Measurements from ENCODE around the gene CELF2. TPM values are rescaled to one million over a fixed set of nuclear protein-coding genes. Genes with fewer than 3 reads are reported as not detected.
A peak's percentile ranks its signal among the peaks of the same experiment; 100 is the strongest.

The CELF2 gene
- polyA plus RNA-seq, 1 donor from 2014 or later = 55.5 TPM

DNA sequence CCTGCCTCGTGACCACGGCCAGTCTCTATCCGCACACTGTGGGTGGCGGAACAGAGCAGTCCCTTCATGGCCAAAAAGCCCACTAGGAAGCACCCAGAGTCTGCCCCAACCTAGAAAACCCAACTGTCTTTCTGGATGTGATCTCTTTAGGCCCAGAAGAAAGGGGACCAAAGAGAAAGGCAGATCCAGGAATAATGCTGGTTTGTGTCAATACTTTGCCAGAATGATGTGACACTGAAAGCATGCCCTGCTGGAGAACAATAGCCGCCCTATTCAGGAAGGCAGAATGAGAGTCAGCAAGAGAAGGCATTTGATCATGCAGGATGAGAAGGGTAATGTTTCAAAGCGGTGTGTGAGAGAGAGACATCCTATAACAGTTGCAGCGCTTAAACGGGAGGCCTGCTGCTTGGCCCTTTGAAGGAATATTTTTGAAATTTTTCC is 319.1 kb downstream of the CELF2 start:
- H3K36me3 ChIP-seq (ENCODE audit: insufficient read depth, low read length) = peaks cover 3% of the 10 kb centered on the region
- no peaks in the 10 kb centered on the region for H3K27me3 ChIP-seq (ENCODE audit: insufficient read depth, low read depth, low read length)
- no peaks in the 10 kb centered on the region for H3K9me2 ChIP-seq (ENCODE audit: insufficient read depth, low read length)
- peak overlapping the region; percentile 21 for H3K9ac ChIP-seq (ENCODE audit: low read length)
- H3K79me2 ChIP-seq (replicated peaks; ENCODE audit: insufficient read depth, low read length) = no peaks in the 10 kb centered on the region
- peak overlapping the region; percentile 59 for H3K27ac ChIP-seq (ENCODE audit: low read length)
- no peaks in the 10 kb centered on the region for H3K9me3 ChIP-seq (ENCODE audit: low read length)
- no peaks in the 10 kb centered on the region for H3F3A ChIP-seq (ENCODE audit: insufficient read depth, low read length, poor library complexity, severe bottlenecking)
- H4K20me1 ChIP-seq (ENCODE audit: insufficient read depth) = no peaks in the 10 kb centered on the region
- H3K4me3 ChIP-seq (ENCODE audit: low read length) = no peak overlapping the region
- peak; percentile 50 for TF ChIP-seq EP300 (conservative IDR thresholded peaks at IDR 0.05; ENCODE audit: poor library complexity, severe bottlenecking)
- TF ChIP-seq, protein P1, sequence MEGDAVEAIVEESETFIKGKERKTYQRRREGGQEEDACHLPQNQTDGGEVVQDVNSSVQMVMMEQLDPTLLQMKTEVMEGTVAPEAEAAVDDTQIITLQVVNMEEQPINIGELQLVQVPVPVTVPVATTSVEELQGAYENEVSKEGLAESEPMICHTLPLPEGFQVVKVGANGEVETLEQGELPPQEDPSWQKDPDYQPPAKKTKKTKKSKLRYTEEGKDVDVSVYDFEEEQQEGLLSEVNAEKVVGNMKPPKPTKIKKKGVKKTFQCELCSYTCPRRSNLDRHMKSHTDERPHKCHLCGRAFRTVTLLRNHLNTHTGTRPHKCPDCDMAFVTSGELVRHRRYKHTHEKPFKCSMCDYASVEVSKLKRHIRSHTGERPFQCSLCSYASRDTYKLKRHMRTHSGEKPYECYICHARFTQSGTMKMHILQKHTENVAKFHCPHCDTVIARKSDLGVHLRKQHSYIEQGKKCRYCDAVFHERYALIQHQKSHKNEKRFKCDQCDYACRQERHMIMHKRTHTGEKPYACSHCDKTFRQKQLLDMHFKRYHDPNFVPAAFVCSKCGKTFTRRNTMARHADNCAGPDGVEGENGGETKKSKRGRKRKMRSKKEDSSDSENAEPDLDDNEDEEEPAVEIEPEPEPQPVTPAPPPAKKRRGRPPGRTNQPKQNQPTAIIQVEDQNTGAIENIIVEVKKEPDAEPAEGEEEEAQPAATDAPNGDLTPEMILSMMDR (IDR thresholded peaks at IDR 0.05; ENCODE audit: poor library complexity, severe bottlenecking) = peak; percentile 11
- no peak for TF ChIP-seq SMC3 (conservative IDR thresholded peaks at IDR 0.05; ENCODE audit: poor library complexity)
- TF ChIP-seq TAF1 (IDR thresholded peaks at IDR 0.05; ENCODE audit: low read depth) = peak; percentile 32
- H3K4me2 ChIP-seq (ENCODE audit: low read length) = no peak overlapping the region
- no peak overlapping the region for H2AFZ ChIP-seq (ENCODE audit: low read depth, low read length)

DNA sequence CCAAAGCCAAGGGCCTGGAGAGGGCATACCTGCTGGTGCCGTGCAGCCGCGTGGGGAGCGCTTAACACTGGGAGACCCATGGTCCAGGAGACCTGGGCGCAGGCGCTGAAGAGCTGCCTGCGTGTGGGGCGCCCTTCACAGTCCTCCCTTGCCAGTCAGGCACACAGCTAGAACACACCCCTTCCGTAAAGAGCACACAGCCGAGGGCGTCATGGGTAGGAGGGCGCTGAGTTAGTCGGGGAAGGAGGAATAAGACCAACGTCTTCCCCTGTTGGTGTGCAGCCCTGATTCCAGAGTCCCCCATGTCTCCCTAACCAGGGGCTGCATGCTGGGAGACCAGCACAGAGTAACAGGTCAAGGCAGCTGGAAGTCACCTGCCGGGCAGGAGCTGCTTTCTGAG is 319.8 kb downstream of the CELF2 start:
- Histone ChIP-seq H3K9ac (ENCODE audit: low read length) (peak overlapping the region; percentile 21), H3F3A (ENCODE audit: insufficient read depth, low read length, poor library complexity, severe bottlenecking) (no peaks in the 10 kb centered on the region), H3K36me3 (ENCODE audit: insufficient read depth, low read length) (peaks cover 3% of the 10 kb centered on the region), H4K20me1 (ENCODE audit: insufficient read depth) (no peaks in the 10 kb centered on the region), H3K4me3 (ENCODE audit: low read length) (no peak overlapping the region), H3K27ac (ENCODE audit: low read length) (peak overlapping the region; percentile 59), H3K27me3 (ENCODE audit: insufficient read depth, low read depth, low read length) (no peaks in the 10 kb centered on the region), H2AFZ (ENCODE audit: low read depth, low read length) (no peak overlapping the region), H3K9me2 (ENCODE audit: insufficient read depth, low read length) (no peaks in the 10 kb centered on the region), H3K4me2 (ENCODE audit: low read length) (no peak overlapping the region), H3K79me2 (replicated peaks; ENCODE audit: insufficient read depth, low read length) (no peaks in the 10 kb centered on the region), H3K9me3 (ENCODE audit: low read length) (no peaks in the 10 kb centered on the region)
- TF ChIP-seq RAD21 (conservative IDR thresholded peaks at IDR 0.05) (no peak), POLR2AphosphoS5 (IDR thresholded peaks at IDR 0.05) (peak; percentile 58)
- TF ChIP-seq, protein P1 (IDR thresholded peaks at IDR 0.05; ENCODE audit: poor library complexity, severe bottlenecking) = no peak

DNA sequence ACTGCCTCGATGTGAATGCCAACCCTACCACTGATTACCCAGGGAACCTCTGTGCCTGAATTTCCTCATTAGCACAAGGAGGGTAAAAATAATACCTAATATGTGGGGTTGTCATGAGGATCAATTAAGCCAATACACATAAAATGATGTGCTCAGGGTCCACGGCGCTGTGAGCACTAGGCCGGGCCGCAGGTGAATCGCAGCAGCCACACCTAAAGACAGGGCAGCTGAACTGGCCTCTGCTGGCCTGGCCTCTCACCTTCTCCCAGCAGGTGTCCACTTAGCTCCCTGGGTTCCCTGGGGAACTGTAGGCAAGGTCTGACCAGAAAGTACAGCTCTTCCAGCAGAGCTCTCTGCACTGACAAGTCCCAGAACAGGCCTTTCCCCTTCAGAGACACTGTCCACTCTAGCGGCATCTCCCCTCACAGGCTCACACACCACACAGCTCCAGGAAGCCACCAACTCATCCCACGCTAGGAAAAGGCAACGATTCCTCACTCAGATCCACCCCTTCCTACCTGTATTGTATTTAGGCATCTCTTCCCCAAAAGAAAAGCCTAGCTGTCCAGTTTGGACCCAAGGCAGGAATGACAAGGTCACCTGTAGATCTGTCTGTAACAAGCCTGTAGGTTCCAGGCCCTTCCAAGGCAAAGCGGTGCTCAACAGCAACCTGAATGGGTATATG is 320.6 kb downstream of the CELF2 start:
- H3K36me3 ChIP-seq (ENCODE audit: insufficient read depth, low read length) = peaks cover 3% of the 10 kb centered on the region
- H4K20me1 ChIP-seq (ENCODE audit: insufficient read depth) = no peaks in the 10 kb centered on the region
- no peak overlapping the region for H3K9ac ChIP-seq (ENCODE audit: low read length)
- no peaks in the 10 kb centered on the region for H3K79me2 ChIP-seq (replicated peaks; ENCODE audit: insufficient read depth, low read length)
- H3K4me2 ChIP-seq (ENCODE audit: low read length) = no peak overlapping the region
- TF ChIP-seq EP300 (conservative IDR thresholded peaks at IDR 0.05; ENCODE audit: poor library complexity, severe bottlenecking) = no peak
- TF ChIP-seq, protein P1 (IDR thresholded peaks at IDR 0.05; ENCODE audit: poor library complexity, severe bottlenecking) = no peak
- TF ChIP-seq TAF1 (IDR thresholded peaks at IDR 0.05; ENCODE audit: low read depth) = no peak
- TF ChIP-seq POLR2AphosphoS5 (IDR thresholded peaks at IDR 0.05) = no peak
- no peak for TF ChIP-seq RAD21 (conservative IDR thresholded peaks at IDR 0.05)
- TF ChIP-seq, protein P2, sequence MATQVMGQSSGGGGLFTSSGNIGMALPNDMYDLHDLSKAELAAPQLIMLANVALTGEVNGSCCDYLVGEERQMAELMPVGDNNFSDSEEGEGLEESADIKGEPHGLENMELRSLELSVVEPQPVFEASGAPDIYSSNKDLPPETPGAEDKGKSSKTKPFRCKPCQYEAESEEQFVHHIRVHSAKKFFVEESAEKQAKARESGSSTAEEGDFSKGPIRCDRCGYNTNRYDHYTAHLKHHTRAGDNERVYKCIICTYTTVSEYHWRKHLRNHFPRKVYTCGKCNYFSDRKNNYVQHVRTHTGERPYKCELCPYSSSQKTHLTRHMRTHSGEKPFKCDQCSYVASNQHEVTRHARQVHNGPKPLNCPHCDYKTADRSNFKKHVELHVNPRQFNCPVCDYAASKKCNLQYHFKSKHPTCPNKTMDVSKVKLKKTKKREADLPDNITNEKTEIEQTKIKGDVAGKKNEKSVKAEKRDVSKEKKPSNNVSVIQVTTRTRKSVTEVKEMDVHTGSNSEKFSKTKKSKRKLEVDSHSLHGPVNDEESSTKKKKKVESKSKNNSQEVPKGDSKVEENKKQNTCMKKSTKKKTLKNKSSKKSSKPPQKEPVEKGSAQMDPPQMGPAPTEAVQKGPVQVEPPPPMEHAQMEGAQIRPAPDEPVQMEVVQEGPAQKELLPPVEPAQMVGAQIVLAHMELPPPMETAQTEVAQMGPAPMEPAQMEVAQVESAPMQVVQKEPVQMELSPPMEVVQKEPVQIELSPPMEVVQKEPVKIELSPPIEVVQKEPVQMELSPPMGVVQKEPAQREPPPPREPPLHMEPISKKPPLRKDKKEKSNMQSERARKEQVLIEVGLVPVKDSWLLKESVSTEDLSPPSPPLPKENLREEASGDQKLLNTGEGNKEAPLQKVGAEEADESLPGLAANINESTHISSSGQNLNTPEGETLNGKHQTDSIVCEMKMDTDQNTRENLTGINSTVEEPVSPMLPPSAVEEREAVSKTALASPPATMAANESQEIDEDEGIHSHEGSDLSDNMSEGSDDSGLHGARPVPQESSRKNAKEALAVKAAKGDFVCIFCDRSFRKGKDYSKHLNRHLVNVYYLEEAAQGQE (IDR thresholded peaks at IDR 0.05; ENCODE audit: borderline replicate concordance) = no peak
- TF ChIP-seq SMC3 (conservative IDR thresholded peaks at IDR 0.05; ENCODE audit: poor library complexity) = no peak
- no peak for TF ChIP-seq MXI1 (conservative IDR thresholded peaks at IDR 0.05; ENCODE audit: poor library complexity, severe bottlenecking)
- no peak for TF ChIP-seq EZH2 (IDR thresholded peaks at IDR 0.05; ENCODE audit: borderline replicate concordance, insufficient read depth, low read length, poor library complexity, severe bottlenecking)
- no peaks in the 10 kb centered on the region for H3K9me2 ChIP-seq (ENCODE audit: insufficient read depth, low read length)
- H3K27ac ChIP-seq (ENCODE audit: low read length) = no peak overlapping the region
- no peak overlapping the region for H2AFZ ChIP-seq (ENCODE audit: low read depth, low read length)
- no peaks in the 10 kb centered on the region for H3F3A ChIP-seq (ENCODE audit: insufficient read depth, low read length, poor library complexity, severe bottlenecking)
- H3K4me3 ChIP-seq (ENCODE audit: low read length) = no peak overlapping the region
- H3K9me3 ChIP-seq (ENCODE audit: low read length) = no peaks in the 10 kb centered on the region
- no peaks in the 10 kb centered on the region for H3K27me3 ChIP-seq (ENCODE audit: insufficient read depth, low read depth, low read length)
